ENCODE results near the gene KRT14. TPM values are rescaled to one million over a fixed set of nuclear protein-coding genes. Genes with fewer than 3 reads are reported as not detected.
"Not testable (repeated sequence)": the region's sequence is repeated elsewhere in the genome, so short reads cannot be mapped to it uniquely, and the experiment has no call there.

KRT14 gene
- total and polyA plus RNA-seq, 2 donors = 20.7 to 210 TPM

GRCh38 chr17:41612376-41613160 is 25.9 kb upstream of the KRT14 start, which contains the start of gene KRT16:
Gene KRT16, minus strand, starts transcription at chr17:41612767. Its CDS starts 79 bp downstream, at chr17:41612688.
- not testable (repeated sequence) for H3K9me3 ChIP-seq (ENCODE audit: control insufficient read depth in 2 of 2, insufficient read depth in 1 of 2, low read length in 1 of 2); H3K27me3 ChIP-seq (ENCODE audit: control insufficient read depth in 2 of 2, insufficient read depth in 1 of 2, low read length in 1 of 2); H3K4me1 ChIP-seq (ENCODE audit: control insufficient read depth in 2 of 2, insufficient read depth in 2 of 2, low read length in 2 of 2); H3K36me3 ChIP-seq (ENCODE audit: control insufficient read depth in 2 of 2, insufficient read depth in 2 of 2, low read length in 1 of 2); H3K27ac ChIP-seq (ENCODE audit: low read depth in 1 of 2, low read length in 1 of 2); H3K4me3 ChIP-seq (ENCODE audit: low read length in 2 of 2); DNase-seq (ENCODE audit: low read depth in 6 of 9, low spot score in 9 of 9)
- WGBS = 88% methylated on average over 31 of the region's 31 CpGs

- DNase-seq (ENCODE audit: low read depth in 6 of 9, low spot score in 9 of 9) = no peak
- Histone ChIP-seq H3K36me3 (ENCODE audit: control insufficient read depth in 2 of 2, insufficient read depth in 2 of 2, low read length in 1 of 2) (no peaks in the 10 kb centered on the region), H3K4me1 (ENCODE audit: control insufficient read depth in 2 of 2, insufficient read depth in 2 of 2, low read length in 2 of 2) (no peaks in the 10 kb centered on the region), H3K4me3 (ENCODE audit: low read length in 2 of 2) (no peak overlapping the region), H3K27ac (ENCODE audit: low read depth in 1 of 2, low read length in 1 of 2) (no peak overlapping the region), H3K27me3 (ENCODE audit: control insufficient read depth in 2 of 2, insufficient read depth in 1 of 2, low read length in 1 of 2) (peaks cover 0 to 4% of the 10 kb centered on the region in 2 donors), H3K9me3 (ENCODE audit: control insufficient read depth in 2 of 2, insufficient read depth in 1 of 2, low read length in 1 of 2) (no peaks in the 10 kb centered on the region)
- 93% methylated on average over 25 of the region's 25 CpGs for WGBS
These were observed 24.4 kb upstream of the KRT14 start for GRCh38 chr17:41610965-41611640.

- 34% methylated on average over 10 of the region's 10 CpGs for WGBS
- H3K27me3 ChIP-seq (ENCODE audit: control insufficient read depth in 2 of 2, insufficient read depth in 1 of 2, low read length in 1 of 2); H3K9me3 ChIP-seq (ENCODE audit: control insufficient read depth in 2 of 2, insufficient read depth in 1 of 2, low read length in 1 of 2); H3K27ac ChIP-seq (ENCODE audit: low read depth in 1 of 2, low read length in 1 of 2); H3K4me3 ChIP-seq (ENCODE audit: low read length in 2 of 2); H3K36me3 ChIP-seq (ENCODE audit: control insufficient read depth in 2 of 2, insufficient read depth in 2 of 2, low read length in 1 of 2); DNase-seq (ENCODE audit: low read depth in 6 of 9, low spot score in 9 of 9); H3K4me1 ChIP-seq (ENCODE audit: control insufficient read depth in 2 of 2, insufficient read depth in 2 of 2, low read length in 2 of 2): not testable (repeated sequence)
These were observed 23.4 kb upstream of the KRT14 start for GRCh38 chr17:41610061-41610517.

- WGBS = 83% methylated on average over 4 of the region's 4 CpGs
- not testable (repeated sequence) for DNase-seq (ENCODE audit: low read depth in 6 of 9, low spot score in 9 of 9); H3K4me1 ChIP-seq (ENCODE audit: control insufficient read depth in 2 of 2, insufficient read depth in 2 of 2, low read length in 2 of 2); H3K9me3 ChIP-seq (ENCODE audit: control insufficient read depth in 2 of 2, insufficient read depth in 1 of 2, low read length in 1 of 2); H3K27me3 ChIP-seq (ENCODE audit: control insufficient read depth in 2 of 2, insufficient read depth in 1 of 2, low read length in 1 of 2); H3K4me3 ChIP-seq (ENCODE audit: low read length in 2 of 2); H3K27ac ChIP-seq (ENCODE audit: low read depth in 1 of 2, low read length in 1 of 2); H3K36me3 ChIP-seq (ENCODE audit: control insufficient read depth in 2 of 2, insufficient read depth in 2 of 2, low read length in 1 of 2)
These were observed 20.2 kb upstream of the KRT14 start for GRCh38 chr17:41606930-41607329.

GRCh38 chr17:41602524-41602923 is 15.8 kb upstream of the KRT14 start:
- WGBS = 91% methylated on average over 2 of the region's 2 CpGs

GRCh38 chr17:41600318-41600717 is 13.6 kb upstream of the KRT14 start:
- Histone ChIP-seq H3K4me1 (ENCODE audit: control insufficient read depth in 2 of 2, insufficient read depth in 2 of 2, low read length in 2 of 2) (peaks cover 0 to 5% of the 10 kb centered on the region in 2 donors), H3K9me3 (ENCODE audit: control insufficient read depth in 2 of 2, insufficient read depth in 1 of 2, low read length in 1 of 2) (no peaks in the 10 kb centered on the region), H3K27ac (ENCODE audit: low read depth in 1 of 2, low read length in 1 of 2) (no peak overlapping the region), H3K4me3 (ENCODE audit: low read length in 2 of 2) (no peak overlapping the region), H3K27me3 (ENCODE audit: control insufficient read depth in 2 of 2, insufficient read depth in 1 of 2, low read length in 1 of 2) (no peaks in the 10 kb centered on the region), H3K36me3 (ENCODE audit: control insufficient read depth in 2 of 2, insufficient read depth in 2 of 2, low read length in 1 of 2) (no peaks in the 10 kb centered on the region)
- DNase-seq (ENCODE audit: low read depth in 6 of 9, low spot score in 9 of 9) = no peak
- WGBS = 88% methylated on average over 4 of the region's 4 CpGs

More at GRCh38 chr17:41602524-41602923, 15.8 kb upstream of the KRT14 start:
- no peak overlapping the region for H3K4me3 ChIP-seq (ENCODE audit: low read length in 2 of 2)
- no peaks in the 10 kb centered on the region for H3K9me3 ChIP-seq (ENCODE audit: control insufficient read depth in 2 of 2, insufficient read depth in 1 of 2, low read length in 1 of 2)
- no peak overlapping the region for H3K27ac ChIP-seq (ENCODE audit: low read depth in 1 of 2, low read length in 1 of 2)
- DNase-seq (ENCODE audit: low read depth in 6 of 9, low spot score in 9 of 9) = no peak
- H3K27me3 ChIP-seq (ENCODE audit: control insufficient read depth in 2 of 2, insufficient read depth in 1 of 2, low read length in 1 of 2) = no peaks in the 10 kb centered on the region
- no peaks in the 10 kb centered on the region for H3K4me1 ChIP-seq (ENCODE audit: control insufficient read depth in 2 of 2, insufficient read depth in 2 of 2, low read length in 2 of 2)
- no peaks in the 10 kb centered on the region for H3K36me3 ChIP-seq (ENCODE audit: control insufficient read depth in 2 of 2, insufficient read depth in 2 of 2, low read length in 1 of 2)

- H3K9me3 ChIP-seq (ENCODE audit: control insufficient read depth in 2 of 2, insufficient read depth in 1 of 2, low read length in 1 of 2) = no peaks in the 10 kb centered on the region
- no peaks in the 10 kb centered on the region for H3K36me3 ChIP-seq (ENCODE audit: control insufficient read depth in 2 of 2, insufficient read depth in 2 of 2, low read length in 1 of 2)
- H3K27ac ChIP-seq (ENCODE audit: low read depth in 1 of 2, low read length in 1 of 2) = no peak overlapping the region
- 91% methylated on average over 1 of the region's 1 CpG for WGBS
- DNase-seq (ENCODE audit: low read depth in 6 of 9, low spot score in 9 of 9) = no peak
- H3K4me3 ChIP-seq (ENCODE audit: low read length in 2 of 2) = no peak overlapping the region
- H3K4me1 ChIP-seq (ENCODE audit: control insufficient read depth in 2 of 2, insufficient read depth in 2 of 2, low read length in 2 of 2) = peaks cover 0 to 8% of the 10 kb centered on the region in 2 donors
- H3K27me3 ChIP-seq (ENCODE audit: control insufficient read depth in 2 of 2, insufficient read depth in 1 of 2, low read length in 1 of 2) = no peaks in the 10 kb centered on the region
These were observed 13.0 kb upstream of the KRT14 start for GRCh38 chr17:41599680-41600079.

- H3K4me3 ChIP-seq (ENCODE audit: low read length in 2 of 2) = no peak overlapping the region
- no peaks in the 10 kb centered on the region for H3K27me3 ChIP-seq (ENCODE audit: control insufficient read depth in 2 of 2, insufficient read depth in 1 of 2, low read length in 1 of 2)
- peaks cover 0 to 8% of the 10 kb centered on the region in 2 donors for H3K4me1 ChIP-seq (ENCODE audit: control insufficient read depth in 2 of 2, insufficient read depth in 2 of 2, low read length in 2 of 2)
- peak overlapping the region in 1 of 2 donors; percentile 51 for H3K27ac ChIP-seq (ENCODE audit: low read depth in 1 of 2, low read length in 1 of 2)
- DNase-seq (ENCODE audit: low read depth in 6 of 9, low spot score in 9 of 9) = no peak
- WGBS = 87% methylated on average over 8 of the region's 8 CpGs
- no peaks in the 10 kb centered on the region for H3K9me3 ChIP-seq (ENCODE audit: control insufficient read depth in 2 of 2, insufficient read depth in 1 of 2, low read length in 1 of 2)
- no peaks in the 10 kb centered on the region for H3K36me3 ChIP-seq (ENCODE audit: control insufficient read depth in 2 of 2, insufficient read depth in 2 of 2, low read length in 1 of 2)
These were observed 8.9 kb upstream of the KRT14 start for GRCh38 chr17:41595585-41595984.

- DNase-seq (ENCODE audit: low read depth in 6 of 9, low spot score in 9 of 9) = no peak
- no peak overlapping the region for H3K4me3 ChIP-seq (ENCODE audit: low read length in 2 of 2)
- no peaks in the 10 kb centered on the region for H3K27me3 ChIP-seq (ENCODE audit: control insufficient read depth in 2 of 2, insufficient read depth in 1 of 2, low read length in 1 of 2)
- peak overlapping the region in 1 of 2 donors; percentile 57 for H3K27ac ChIP-seq (ENCODE audit: low read depth in 1 of 2, low read length in 1 of 2)
- H3K4me1 ChIP-seq (ENCODE audit: control insufficient read depth in 2 of 2, insufficient read depth in 2 of 2, low read length in 2 of 2) = peaks cover 0 to 8% of the 10 kb centered on the region in 2 donors
- H3K9me3 ChIP-seq (ENCODE audit: control insufficient read depth in 2 of 2, insufficient read depth in 1 of 2, low read length in 1 of 2) = no peaks in the 10 kb centered on the region
- WGBS = 65% methylated on average over 3 of the region's 3 CpGs
- no peaks in the 10 kb centered on the region for H3K36me3 ChIP-seq (ENCODE audit: control insufficient read depth in 2 of 2, insufficient read depth in 2 of 2, low read length in 1 of 2)
These were observed 7.7 kb upstream of the KRT14 start for GRCh38 chr17:41594363-41594915.
